BJ (cell line): ENCODE measurements around the gene TPRA1. TPM values are rescaled to one million over a fixed set of nuclear protein-coding genes. Genes with fewer than 3 reads are reported as not detected.

ENCODE experiments used
- CTCF ChIA-PET: fragments of 350-600 bp; formaldehyde crosslinking; extraction: SDS; loops from one replicate; lab custom pipeline; 2021; ENCODE audit warnings: antibody characterized with exemption, inconsistent platforms; lab: Yijun Ruan, JAX
- POLR2A ChIA-PET: fragments of 300-600 bp; sonication (Branson Sonifier 250); formaldehyde crosslinking; extraction: SDS; loops from one replicate; lab custom pipeline; 2021; ENCODE audit warnings: antibody characterized with exemption; lab: Charles Lee
- DNase-seq: peaks from one replicate; pipeline ENCODE4 v3.0.0-alpha.2; 2011; ENCODE audit warnings: low read depth
- H3K27me3 ChIP-seq: 2 replicates; pipeline ENCODE4 v1.6.0; 2011; ENCODE audit warnings: low read length; ENCODE audit not compliant: control insufficient read depth, insufficient read depth
- H3K36me3 ChIP-seq: 2 replicates; pipeline ENCODE4 v1.5.1; 2011; ENCODE audit warnings: low read length; ENCODE audit not compliant: control insufficient read depth, insufficient read depth
- H3K4me3 ChIP-seq: 2 replicates; pipeline ENCODE4 v1.5.1; 2011; ENCODE audit warnings: low read depth, mild to moderate bottlenecking, control low read depth, low read length
- CTCF ChIP-seq: IDR thresholded peaks from 2 replicates; pipeline ENCODE4 v1.5.1; 2011; ENCODE audit warnings: low read depth, mild to moderate bottlenecking, control low read depth, inconsistent platforms, low read length, moderate library complexity; ENCODE audit not compliant: insufficient read depth
- polyA plus RNA-seq: library from polyadenylated mRNA; depleted of rRNA; stranded (reverse); fragments of >200 nt; gene quantifications from 2 replicates; pipeline ENCODE4 v1.2.3, GENCODE V29; 2011

TPRA1 gene
- polyA plus RNA-seq, 1 experiment: 72.2 TPM

- ChIA-PET CTCF (interaction anchor here (1.0 kb wide), 1 partner anchor 24 kb away, joined by 3 read pairs; no protein-coding TSS in a partner anchor), POLR2A (interaction anchor here (0.5 kb wide), 1 partner anchor 386 kb away, joined by 4 read pairs; no protein-coding TSS in a partner anchor)
- no peak for DNase-seq
- H3K4me3 ChIP-seq: no peak overlapping the region
- TF ChIP-seq CTCF: no peak
- H3K27me3 ChIP-seq: no peaks in the 10 kb centered on the region
- peaks cover 31% of the 10 kb centered on the region for H3K36me3 ChIP-seq
Measured at GRCh38 chr3:127572186-127572585, 18.3 kb downstream of the TPRA1 start.

GRCh38 chr3:127570520-127570919, 20.0 kb downstream of the TPRA1 start:
- TF ChIP-seq CTCF: no peak
- ChIA-PET POLR2A (no interaction called here), CTCF (interaction anchor here (0.9 kb wide), 1 partner anchor 401 kb away, joined by 4 read pairs; no protein-coding TSS in a partner anchor)
- no peak overlapping the region for H3K4me3 ChIP-seq
- no peak for DNase-seq
- H3K27me3 ChIP-seq: no peaks in the 10 kb centered on the region
- peaks cover 23% of the 10 kb centered on the region for H3K36me3 ChIP-seq

- CTCF ChIA-PET: interaction anchor here (1.1 to 1.8 kb wide), 2 partner anchors 21 to 402 kb away, joined by 3 to 4 read pairs; no protein-coding TSS in a partner anchor
- no peak for TF ChIP-seq CTCF
- POLR2A ChIA-PET: no interaction called here
- no peak overlapping the region for H3K4me3 ChIP-seq
- no peak for DNase-seq
- H3K36me3 ChIP-seq: peaks cover 17% of the 10 kb centered on the region
- 0 out of 2 replicates have a peak, but pooled peaks cover 2% of the 10 kb centered on the region for H3K27me3 ChIP-seq
Measured at GRCh38 chr3:127569160-127569559, 21.4 kb downstream of the TPRA1 start.

DNA sequence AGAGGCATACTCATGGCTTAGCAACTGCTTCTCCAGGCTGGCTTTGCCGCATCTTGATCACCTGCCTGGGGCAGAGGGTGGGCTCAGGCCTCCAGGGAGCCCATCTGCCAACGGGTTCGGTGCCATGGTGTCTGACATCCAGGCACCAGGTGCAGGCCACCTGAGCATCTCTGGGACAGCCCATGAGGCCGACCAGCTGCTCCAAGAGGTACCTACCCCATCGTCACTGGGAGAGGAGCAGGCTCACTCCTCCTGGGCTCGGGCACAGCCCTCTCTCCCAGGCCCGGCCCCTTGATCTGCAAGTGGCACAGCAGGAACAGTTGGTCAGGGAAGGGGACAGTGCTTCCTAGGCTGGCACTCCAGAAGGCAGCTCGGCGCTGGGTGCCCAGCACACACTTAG, 21.9 kb downstream of the TPRA1 start:
- H3K36me3 ChIP-seq: peaks cover 12% of the 10 kb centered on the region
- POLR2A ChIA-PET: no interaction called here
- 0 out of 2 replicates have a peak, but pooled peaks cover 2% of the 10 kb centered on the region for H3K27me3 ChIP-seq
- TF ChIP-seq CTCF: no peak
- H3K4me3 ChIP-seq: no peak overlapping the region
- DNase-seq: no peak
- CTCF ChIA-PET: interaction anchor here (1.1 to 1.8 kb wide), 2 partner anchors 21 to 402 kb away, joined by 3 to 4 read pairs; no protein-coding TSS in a partner anchor

- H3K27me3 ChIP-seq: peaks cover 2% of the 10 kb centered on the region; the same call in 1 of the 2 replicates
- TF ChIP-seq CTCF: no peak
- H3K36me3 ChIP-seq: no peaks in the 10 kb centered on the region
- no peak for DNase-seq
- CTCF ChIA-PET: interaction anchor here (1.2 to 2.1 kb wide), 2 partner anchors 8 to 13 kb away, joined by 3 to 9 read pairs; no protein-coding TSS in a partner anchor
- H3K4me3 ChIP-seq: no peak overlapping the region
- POLR2A ChIA-PET: no interaction called here
Measured at GRCh38 chr3:127566833-127567232, 23.7 kb downstream of the TPRA1 start.
